K562 (cell line): ENCODE data around the gene ZFP92.

ENCODE experiments used
- CHD4 ChIP-seq: fragments of 200-600 bp; sonication (generic); IDR thresholded peaks from 3 replicates; pipeline ENCODE4 v1.6.1; 2012; ENCODE audit warnings: low read depth, mild to moderate bottlenecking, mixed read lengths, low read length, inconsistent platforms; ENCODE audit not compliant: insufficient read depth, insufficient replicate concordance, poor library complexity, severe bottlenecking
- ELF1 ChIP-seq: fragments of 200-800 bp; sonication (Bioruptor generic); IDR thresholded peaks from 2 replicates; pipeline ENCODE4 v1.6.1; 2016; ENCODE audit warnings: missing genetic modification characterization, missing compliant biosample characterization
- ESRRA ChIP-seq: fragments of 450-650 bp; IDR thresholded peaks from 2 replicates; pipeline ENCODE4 v1.6.1; 2014; ENCODE audit warnings: low read depth, mild to moderate bottlenecking, moderate library complexity, borderline replicate concordance
- ID3 ChIP-seq, 2 experiments: fragments of 250-450 bp in 1 of 2; fragments of 450-650 bp in 1 of 2; sonication (Bioruptor Pico) in 1 of 2; IDR thresholded peaks; 2 replicates each; pipeline versions ENCODE4 v1.6.1 to v1.8.0; 2016 to 2021; ENCODE audit warnings: mild to moderate bottlenecking in 2 of 2, moderate library complexity in 2 of 2, missing compliant biosample characterization in 1 of 2, missing genetic modification characterization in 1 of 2
- SREBF2 ChIP-seq: sonication (generic); formaldehyde crosslinking; IDR thresholded peaks from 2 replicates; pipeline ENCODE4 v1.4.0; 2020; ENCODE audit warnings: mild to moderate bottlenecking, missing genetic modification reagents
- ZBTB40 ChIP-seq, 2 experiments: fragments of 450-650 bp in 1 of 2; sonication (generic) in 1 of 2; formaldehyde crosslinking in 1 of 2; IDR thresholded peaks; 2 replicates each; pipeline versions ENCODE4 v1.7.1 to v1.9.0; 2016 to 2022; ENCODE audit warnings: inconsistent platforms in 1 of 2, mild to moderate bottlenecking in 1 of 2, missing genetic modification reagents in 1 of 2
- ZFX ChIP-seq: sonication (generic); formaldehyde crosslinking; IDR thresholded peaks from 2 replicates; pipeline ENCODE4 v1.8.0; 2022; ENCODE audit warnings: mild to moderate bottlenecking, missing genetic modification reagents, moderate library complexity

GRCh38 chrX:153375571-153375970, 35.7 kb upstream of the ZFP92 start:
- TF ChIP-seq ZFX = no peak
- TF ChIP-seq SREBF2 (CRISPR knock-in tag) = no peak
- TF ChIP-seq ZBTB40 (IDR thresholded peaks at IDR 0.05) = no peak
- no peak for TF ChIP-seq ZBTB40 (CRISPR knock-in tag; IDR thresholded peaks at IDR 0.05)
- TF ChIP-seq ESRRA = no peak
- TF ChIP-seq CHD4 = no peak
- TF ChIP-seq ID3 (CRISPR knock-in tag; IDR thresholded peaks at IDR 0.05) = no peak
- TF ChIP-seq ID3 (tag; IDR thresholded peaks at IDR 0.05) = no peak
- TF ChIP-seq ELF1 (tag) = no peak
